CD4-positive, alpha-beta T cell treated with Interleukin-6 for 4 hours (primary cell): ENCODE measurements around the gene DENND11.
"Not testable (repeated sequence)": the region's sequence is repeated elsewhere in the genome, so short reads cannot be mapped to it uniquely, and the experiment has no call there.

Source experiments
- DNase-seq: peaks from one replicate; pipeline ENCODE4 v3.0.0-alpha.2; 2020; ENCODE audit warnings: mixed read lengths

Gene DENND11

GRCh38 chr7:141706239-141707064 is 4.5 kb upstream of the DENND11 start:
- no peak for DNase-seq

GRCh38 chr7:141704741-141705140 is 2.8 kb upstream of the DENND11 start:
- DNase-seq = no peak

- no peak for DNase-seq
Measured at GRCh38 chr7:141704112-141704511, 2.1 kb upstream of the DENND11 start.

GRCh38 chr7:141702892-141703291 is 926 bp upstream of the DENND11 start:
- DNase-seq = no peak

- DNase-seq = peak; percentile 71
Measured at GRCh38 chr7:141701489-141702046, 398 bp downstream of the DENND11 start.

GRCh38 chr7:141700848-141701371 is 1.1 kb downstream of the DENND11 start:
- DNase-seq = peak; percentile 12

- no peak for DNase-seq
Measured at GRCh38 chr7:141700296-141700847, 1.6 kb downstream of the DENND11 start.

GRCh38 chr7:141699860-141700259 is 2.1 kb downstream of the DENND11 start:
- DNase-seq = no peak

- peak; percentile 13 for DNase-seq
Measured at GRCh38 chr7:141698247-141699015, 3.5 kb downstream of the DENND11 start.

- no peak for DNase-seq
Measured at GRCh38 chr7:141697211-141697871, 4.6 kb downstream of the DENND11 start.

- DNase-seq = no peak
Measured at GRCh38 chr7:141696348-141696747, 5.6 kb downstream of the DENND11 start.

GRCh38 chr7:141695803-141696289 is 6.1 kb downstream of the DENND11 start:
- no peak for DNase-seq

- DNase-seq = no peak
Measured at GRCh38 chr7:141693082-141693481, 8.9 kb downstream of the DENND11 start.

GRCh38 chr7:141691961-141692360 is 10.0 kb downstream of the DENND11 start:
- DNase-seq = no peak

- DNase-seq = no peak
Measured at GRCh38 chr7:141691540-141691939, 10.4 kb downstream of the DENND11 start.

GRCh38 chr7:141689072-141689825 is 12.7 kb downstream of the DENND11 start:
- DNase-seq = not testable (repeated sequence)

- no peak for DNase-seq
Measured at GRCh38 chr7:141688043-141688442, 13.9 kb downstream of the DENND11 start.

- no peak for DNase-seq
Measured at GRCh38 chr7:141686670-141687069, 15.3 kb downstream of the DENND11 start.

- DNase-seq = no peak
Measured at GRCh38 chr7:141686074-141686473, 15.9 kb downstream of the DENND11 start.

GRCh38 chr7:141685285-141686023 is 16.5 kb downstream of the DENND11 start:
- DNase-seq = no peak

- no peak for DNase-seq
Measured at GRCh38 chr7:141679014-141679413, 23.0 kb downstream of the DENND11 start.
